ENCODE results near the gene ANKRD13B. TPM values are rescaled to one million over a fixed set of nuclear protein-coding genes. Genes with fewer than 3 reads are reported as not detected.

Gene ANKRD13B
- total RNA-seq, 1 donor from 2014 or later: 123 TPM

- H3K27ac Mint-ChIP-seq (ENCODE audit: unreplicated experiment): no peak overlapping the region
- H3K4me1 Mint-ChIP-seq (ENCODE audit: low read depth, unreplicated experiment): no peaks in the 10 kb centered on the region
- H3K27me3 Mint-ChIP-seq (ENCODE audit: unreplicated experiment): peaks cover 15% of the 10 kb centered on the region
- no peak for TF ChIP-seq CTCF (IDR thresholded peaks at IDR 0.05; ENCODE audit: partially characterized antibody, unreplicated experiment)
- DNase-seq: no peak
- H3K4me3 Mint-ChIP-seq (ENCODE audit: unreplicated experiment): peak overlapping the region; percentile 68
- peaks cover 3% of the 10 kb centered on the region for H3K9me3 Mint-ChIP-seq (ENCODE audit: unreplicated experiment)
- no peaks in the 10 kb centered on the region for H3K36me3 Mint-ChIP-seq (ENCODE audit: unreplicated experiment)
Measured at GRCh38 chr17:29623283-29623647, 30.3 kb downstream of the ANKRD13B start.

GRCh38 chr17:29624586-29624985, 31.7 kb downstream of the ANKRD13B start:
- DNase-seq: no peak
- Mint-ChIP-seq H3K4me3 (ENCODE audit: unreplicated experiment) (no peak overlapping the region), H3K27ac (ENCODE audit: unreplicated experiment) (no peak overlapping the region), H3K4me1 (ENCODE audit: low read depth, unreplicated experiment) (no peaks in the 10 kb centered on the region), H3K9me3 (ENCODE audit: unreplicated experiment) (peaks cover 3% of the 10 kb centered on the region), H3K27me3 (ENCODE audit: unreplicated experiment) (peaks cover 8% of the 10 kb centered on the region), H3K36me3 (ENCODE audit: unreplicated experiment) (no peaks in the 10 kb centered on the region)
- no peak for TF ChIP-seq CTCF (IDR thresholded peaks at IDR 0.05; ENCODE audit: partially characterized antibody, unreplicated experiment)

GRCh38 chr17:29625037-29625750, 32.3 kb downstream of the ANKRD13B start:
- Mint-ChIP-seq H3K36me3 (ENCODE audit: unreplicated experiment) (no peaks in the 10 kb centered on the region), H3K4me3 (ENCODE audit: unreplicated experiment) (no peak overlapping the region), H3K27me3 (ENCODE audit: unreplicated experiment) (peaks cover 8% of the 10 kb centered on the region), H3K9me3 (ENCODE audit: unreplicated experiment) (peaks cover 1% of the 10 kb centered on the region), H3K27ac (ENCODE audit: unreplicated experiment) (no peak overlapping the region), H3K4me1 (ENCODE audit: low read depth, unreplicated experiment) (no peaks in the 10 kb centered on the region)
- no peak for DNase-seq
- no peak for TF ChIP-seq CTCF (IDR thresholded peaks at IDR 0.05; ENCODE audit: partially characterized antibody, unreplicated experiment)

- Mint-ChIP-seq H3K9me3 (ENCODE audit: unreplicated experiment) (no peaks in the 10 kb centered on the region), H3K27me3 (ENCODE audit: unreplicated experiment) (peaks cover 4% of the 10 kb centered on the region), H3K36me3 (ENCODE audit: unreplicated experiment) (peaks cover 13% of the 10 kb centered on the region), H3K4me1 (ENCODE audit: low read depth, unreplicated experiment) (no peaks in the 10 kb centered on the region), H3K4me3 (ENCODE audit: unreplicated experiment) (no peak overlapping the region), H3K27ac (ENCODE audit: unreplicated experiment) (no peak overlapping the region)
- TF ChIP-seq CTCF (IDR thresholded peaks at IDR 0.05; ENCODE audit: partially characterized antibody, unreplicated experiment): no peak
- no peak for DNase-seq
Measured at GRCh38 chr17:29627951-29628350, 35.0 kb downstream of the ANKRD13B start.

- Mint-ChIP-seq H3K27ac (ENCODE audit: unreplicated experiment) (no peak overlapping the region), H3K4me1 (ENCODE audit: low read depth, unreplicated experiment) (no peaks in the 10 kb centered on the region), H3K36me3 (ENCODE audit: unreplicated experiment) (peaks cover 13% of the 10 kb centered on the region), H3K27me3 (ENCODE audit: unreplicated experiment) (peaks cover 3% of the 10 kb centered on the region), H3K4me3 (ENCODE audit: unreplicated experiment) (no peak overlapping the region), H3K9me3 (ENCODE audit: unreplicated experiment) (no peaks in the 10 kb centered on the region)
- DNase-seq: no peak
- TF ChIP-seq CTCF (IDR thresholded peaks at IDR 0.05; ENCODE audit: partially characterized antibody, unreplicated experiment): no peak
Measured at GRCh38 chr17:29628644-29629043, 35.7 kb downstream of the ANKRD13B start.
